Smooth muscle cell (in vitro differentiated cells): ENCODE results near the gene PUM1. TPM values are rescaled to one million over a fixed set of nuclear protein-coding genes. Genes with fewer than 3 reads are reported as not detected.
"Not testable (repeated sequence)": the region's sequence is repeated elsewhere in the genome, so short reads cannot be mapped to it uniquely, and the experiment has no call there.

Experiments used
- DNase-seq: peaks from one replicate; lab custom pipeline; 2025; ENCODE audit not compliant: unreplicated experiment; lab: John Stamatoyannopoulos, UW
- H2AFZ ChIP-seq: fragments of 200-600 bp; sonication (generic); 2 replicates; pipeline ENCODE4 v1.6.0; 2016; ENCODE audit warnings: antibody characterized with exemption, low read depth, mild to moderate bottlenecking
- H3F3A ChIP-seq: fragments of 200-600 bp; sonication (generic); 2 replicates; pipeline ENCODE4 v1.6.0; 2017; ENCODE audit warnings: antibody characterized with exemption, low read depth
- H3K27ac ChIP-seq: fragments of 200-600 bp; sonication (generic); 2 replicates; pipeline ENCODE4 v1.5.1; 2016; ENCODE audit warnings: low read depth, mild to moderate bottlenecking
- H3K27me3 ChIP-seq: fragments of 200-600 bp; sonication (generic); 2 replicates; pipeline ENCODE4 v1.6.1; 2016; ENCODE audit warnings: low read depth, mild to moderate bottlenecking
- H3K36me3 ChIP-seq: fragments of 200-600 bp; sonication (generic); 2 replicates; pipeline ENCODE4 v1.5.1; 2016; ENCODE audit warnings: low read depth
- H3K4me1 ChIP-seq: fragments of 200-600 bp; sonication (generic); 2 replicates; pipeline ENCODE4 v1.5.1; 2016; ENCODE audit warnings: low read depth
- H3K4me2 ChIP-seq: fragments of 200-600 bp; sonication (generic); 2 replicates; pipeline ENCODE4 v1.6.0; 2016; ENCODE audit warnings: mild to moderate bottlenecking
- H3K4me3 ChIP-seq: fragments of 200-600 bp; sonication (generic); 2 replicates; pipeline ENCODE4 v1.5.1; 2016; ENCODE audit warnings: mild to moderate bottlenecking
- H3K79me2 ChIP-seq: fragments of 200-600 bp; sonication (generic); 2 replicates; pipeline ENCODE4 v1.6.0; 2016; ENCODE audit warnings: low read depth, mild to moderate bottlenecking
- H3K9ac ChIP-seq: fragments of 200-600 bp; sonication (generic); 2 replicates; pipeline ENCODE4 v1.6.0; 2016; ENCODE audit warnings: low read depth
- H3K9me3 ChIP-seq: fragments of 200-600 bp; sonication (generic); replicated peaks from 2 replicates; pipeline ENCODE4 v1.5.1; 2016; ENCODE audit warnings: low read depth
- H4K20me1 ChIP-seq: fragments of 200-600 bp; sonication (generic); 2 replicates; pipeline ENCODE4 v1.6.0; 2016; ENCODE audit warnings: low read depth
- WGBS: methylation state at CpG from one replicate; pipeline ENCODE4 v1.1.7; 2016; ENCODE audit warnings: low lambda C conversion rate; 5-methylcytosine and 5-hydroxymethylcytosine counted together
- polyA plus RNA-seq: library from polyadenylated mRNA; unstranded; fragments of >200 nt; fragmentation: Nextera tagmentation; extraction: Ambion mirVana; gene quantifications from 2 replicates; pipeline ENCODE4 v1.2.1, GENCODE V29; 2016
- total RNA-seq: library from RNA; depleted of rRNA; stranded (reverse); fragments of >200 nt; gene quantifications from 2 replicates; pipeline ENCODE4 v1.2.3, GENCODE V29; 2014
- TF ChIP-seq, protein P1 (sequence below): fragments of 200-600 bp; sonication (generic); IDR thresholded peaks from 2 replicates; pipeline ENCODE4 v1.5.1; 2017; ENCODE audit warnings: borderline replicate concordance, mild to moderate bottlenecking, antibody characterized with exemption; ENCODE audit not compliant: insufficient read depth, poor library complexity, severe bottlenecking

Gene PUM1
- total and polyA plus RNA-seq, 2 experiments from 2014 or later: 49.0 to 78.2 TPM

DNA sequence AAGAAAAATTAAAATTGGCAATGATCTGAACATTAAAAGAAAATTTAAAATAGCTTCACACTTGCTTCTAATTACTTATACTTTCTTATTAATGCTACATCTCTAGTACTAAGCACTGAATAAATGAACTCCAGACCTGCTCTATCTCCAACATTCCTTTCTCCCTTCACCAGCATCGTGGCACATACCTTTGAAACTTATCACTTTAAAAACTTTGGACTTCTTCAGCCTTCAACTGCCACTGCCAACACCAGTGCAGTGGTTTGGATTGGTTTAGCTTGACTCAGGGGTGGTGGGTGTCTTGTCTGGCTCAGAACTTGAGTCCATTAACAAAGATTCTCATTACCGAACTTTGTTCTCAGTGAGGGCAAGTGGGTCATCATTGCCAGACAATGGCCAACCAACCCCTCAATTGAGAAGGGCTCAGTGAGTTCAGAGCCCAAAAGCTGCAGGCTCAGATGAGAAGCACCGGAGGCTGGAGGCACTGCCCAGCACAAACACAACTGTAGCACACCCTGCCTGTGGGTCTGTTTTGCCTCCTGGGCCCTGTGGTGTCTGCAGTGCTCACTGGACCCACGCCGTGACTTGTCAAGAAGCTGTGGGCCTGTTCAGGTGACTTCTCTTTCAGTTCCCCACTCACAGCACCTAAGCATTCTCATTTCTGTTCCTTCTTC, 116.6 kb downstream of the PUM1 start:
- H3K4me2 ChIP-seq, H3F3A ChIP-seq, DNase-seq, H2AFZ ChIP-seq, H3K27ac ChIP-seq, H3K9me3 ChIP-seq, H3K9ac ChIP-seq, H3K4me1 ChIP-seq, H3K27me3 ChIP-seq, H3K4me3 ChIP-seq: not testable (repeated sequence)
- 75% methylated on average over 1 of the region's 5 CpGs for WGBS
- H3K36me3 ChIP-seq: peaks cover 44% of the 10 kb centered on the region
- H4K20me1 ChIP-seq: peaks cover 90% of the 10 kb centered on the region
- peaks cover 48% of the 10 kb centered on the region for H3K79me2 ChIP-seq

DNA sequence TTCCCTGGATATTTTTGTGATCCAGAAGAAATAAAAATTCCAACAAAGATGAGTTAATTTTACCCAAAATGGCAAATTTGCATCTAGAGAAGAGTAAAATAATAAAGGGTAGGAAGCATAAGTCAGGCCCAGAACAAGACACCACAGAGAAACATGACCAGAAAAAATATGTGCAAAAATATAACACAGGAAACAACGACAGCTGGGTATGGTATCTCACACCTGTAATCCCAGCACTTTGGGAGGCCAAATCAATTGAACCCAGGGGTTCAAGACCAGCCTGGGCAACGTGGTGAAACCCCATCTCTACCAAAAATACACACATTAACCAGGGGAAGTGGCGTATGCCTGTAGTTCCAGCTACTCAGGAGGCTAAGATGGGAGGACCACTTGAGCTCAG, 117.2 kb downstream of the PUM1 start:
- DNase-seq: no peak
- Histone ChIP-seq H4K20me1 (peaks cover 91% of the 10 kb centered on the region), H3K27ac (no peak overlapping the region), H3K9me3 (no peaks in the 10 kb centered on the region), H2AFZ (no peak overlapping the region), H3K4me2 (no peak overlapping the region), H3K79me2 (peaks cover 41% of the 10 kb centered on the region), H3K4me3 (no peak overlapping the region), H3K9ac (no peak overlapping the region), H3K4me1 (no peaks in the 10 kb centered on the region), H3K36me3 (peaks cover 41% of the 10 kb centered on the region), H3K27me3 (no peaks in the 10 kb centered on the region), H3F3A (no peaks in the 10 kb centered on the region)
- WGBS: 97% methylated on average over 3 of the region's 3 CpGs
- TF ChIP-seq, protein P1, sequence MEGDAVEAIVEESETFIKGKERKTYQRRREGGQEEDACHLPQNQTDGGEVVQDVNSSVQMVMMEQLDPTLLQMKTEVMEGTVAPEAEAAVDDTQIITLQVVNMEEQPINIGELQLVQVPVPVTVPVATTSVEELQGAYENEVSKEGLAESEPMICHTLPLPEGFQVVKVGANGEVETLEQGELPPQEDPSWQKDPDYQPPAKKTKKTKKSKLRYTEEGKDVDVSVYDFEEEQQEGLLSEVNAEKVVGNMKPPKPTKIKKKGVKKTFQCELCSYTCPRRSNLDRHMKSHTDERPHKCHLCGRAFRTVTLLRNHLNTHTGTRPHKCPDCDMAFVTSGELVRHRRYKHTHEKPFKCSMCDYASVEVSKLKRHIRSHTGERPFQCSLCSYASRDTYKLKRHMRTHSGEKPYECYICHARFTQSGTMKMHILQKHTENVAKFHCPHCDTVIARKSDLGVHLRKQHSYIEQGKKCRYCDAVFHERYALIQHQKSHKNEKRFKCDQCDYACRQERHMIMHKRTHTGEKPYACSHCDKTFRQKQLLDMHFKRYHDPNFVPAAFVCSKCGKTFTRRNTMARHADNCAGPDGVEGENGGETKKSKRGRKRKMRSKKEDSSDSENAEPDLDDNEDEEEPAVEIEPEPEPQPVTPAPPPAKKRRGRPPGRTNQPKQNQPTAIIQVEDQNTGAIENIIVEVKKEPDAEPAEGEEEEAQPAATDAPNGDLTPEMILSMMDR: no peak

DNA sequence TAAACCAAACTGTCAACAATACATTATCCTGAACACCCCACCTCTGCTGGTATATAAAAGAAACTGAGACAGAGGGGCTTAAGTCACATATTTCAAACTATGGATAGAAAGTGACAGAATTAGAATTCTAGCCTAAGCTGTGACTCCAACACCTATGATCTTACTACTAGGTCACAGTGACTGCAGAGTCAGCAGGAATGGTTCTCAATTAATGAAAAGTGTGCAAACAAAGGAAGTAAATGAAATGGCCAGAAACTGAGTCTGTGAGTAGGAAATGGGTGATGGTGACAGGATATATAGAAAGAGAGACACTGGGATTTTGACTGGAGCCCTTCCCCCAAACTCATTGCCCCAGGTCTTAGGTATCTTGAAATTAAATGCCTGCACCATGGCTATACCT, 118.3 kb downstream of the PUM1 start:
- TF ChIP-seq, protein P1: no peak
- Histone ChIP-seq H3K27me3 (no peaks in the 10 kb centered on the region), H3K9me3 (no peaks in the 10 kb centered on the region), H3K79me2 (peaks cover 47% of the 10 kb centered on the region), H3K4me3 (no peak overlapping the region), H3K36me3 (peaks cover 43% of the 10 kb centered on the region), H3K4me1 (no peaks in the 10 kb centered on the region), H3K27ac (no peak overlapping the region), H3F3A (no peaks in the 10 kb centered on the region), H3K9ac (no peak overlapping the region), H3K4me2 (no peak overlapping the region), H2AFZ (no peak overlapping the region), H4K20me1 (peaks cover 94% of the 10 kb centered on the region)
- DNase-seq: no peak

DNA sequence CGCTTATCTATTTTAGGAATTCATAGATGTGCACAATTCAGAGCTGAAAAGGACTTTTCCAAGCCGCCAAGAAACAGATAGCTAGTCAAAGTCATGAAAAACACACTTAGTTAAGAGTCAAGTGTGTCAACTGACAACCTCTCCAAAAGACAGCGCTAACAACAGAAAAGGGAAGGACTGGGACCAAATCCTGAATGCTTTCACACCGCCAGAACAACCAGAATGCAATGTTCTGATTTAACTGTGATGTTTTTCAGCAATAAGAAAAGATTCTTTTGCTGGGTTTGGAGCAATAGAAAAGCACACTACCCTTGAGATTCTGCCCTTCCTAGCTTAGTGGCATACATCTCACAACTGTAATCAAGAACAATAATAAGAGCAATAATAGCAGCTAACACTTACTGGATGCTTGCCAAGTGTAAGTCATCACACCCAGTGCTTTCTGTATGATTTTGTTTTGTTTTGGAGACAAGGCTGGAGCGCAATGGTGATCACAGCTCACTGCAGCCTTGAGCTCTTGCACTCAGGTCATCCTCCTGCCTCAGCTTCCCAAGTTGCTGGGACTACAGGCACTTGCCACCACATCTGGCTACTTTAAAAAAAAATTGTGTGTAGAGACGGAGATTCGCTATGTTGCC, 123.1 kb downstream of the PUM1 start:
- no peak overlapping the region for H3K4me2 ChIP-seq
- H2AFZ ChIP-seq: no peak overlapping the region
- DNase-seq: no peak
- WGBS: 96% methylated on average over 7 of the region's 7 CpGs
- peaks cover 56% of the 10 kb centered on the region for H3K79me2 ChIP-seq
- no peaks in the 10 kb centered on the region for H3K4me1 ChIP-seq
- H3K4me3 ChIP-seq: no peak overlapping the region
- no peak overlapping the region for H3K9ac ChIP-seq
- TF ChIP-seq, protein P1: no peak
- H4K20me1 ChIP-seq: peaks cover 93% of the 10 kb centered on the region
- H3K27ac ChIP-seq: no peak overlapping the region
- peaks cover 38% of the 10 kb centered on the region for H3K36me3 ChIP-seq
- H3F3A ChIP-seq: no peaks in the 10 kb centered on the region
- no peaks in the 10 kb centered on the region for H3K9me3 ChIP-seq
- H3K27me3 ChIP-seq: no peaks in the 10 kb centered on the region
